ENCODE data around the gene CD28. TPM values are rescaled to one million over a fixed set of nuclear protein-coding genes. Genes with fewer than 3 reads are reported as not detected.

CD28 gene
- total RNA-seq, 1 experiment from 2014 or later, result 0.52 TPM

DNA sequence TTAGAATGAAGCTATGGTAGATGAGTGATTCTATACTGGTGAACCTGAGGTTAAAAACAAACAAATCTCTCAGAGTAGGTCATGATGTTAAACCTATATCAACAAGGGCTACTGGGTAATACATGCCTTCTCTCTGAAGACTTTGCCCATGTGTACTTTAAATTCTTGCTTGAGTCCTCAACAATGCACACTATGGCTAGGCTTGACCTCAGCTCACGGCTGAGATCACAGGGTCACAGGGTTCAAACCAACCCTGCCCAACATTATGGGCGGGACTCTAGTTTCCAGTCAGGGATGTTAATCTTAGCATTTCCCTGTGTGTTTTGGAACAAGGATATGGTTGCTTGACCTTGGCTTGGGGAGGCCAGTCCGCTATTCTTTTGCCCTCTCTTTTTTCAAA, 7.7 kb downstream of the CD28 start:
- DNase-seq (ENCODE audit: low read depth), result no peak

DNA sequence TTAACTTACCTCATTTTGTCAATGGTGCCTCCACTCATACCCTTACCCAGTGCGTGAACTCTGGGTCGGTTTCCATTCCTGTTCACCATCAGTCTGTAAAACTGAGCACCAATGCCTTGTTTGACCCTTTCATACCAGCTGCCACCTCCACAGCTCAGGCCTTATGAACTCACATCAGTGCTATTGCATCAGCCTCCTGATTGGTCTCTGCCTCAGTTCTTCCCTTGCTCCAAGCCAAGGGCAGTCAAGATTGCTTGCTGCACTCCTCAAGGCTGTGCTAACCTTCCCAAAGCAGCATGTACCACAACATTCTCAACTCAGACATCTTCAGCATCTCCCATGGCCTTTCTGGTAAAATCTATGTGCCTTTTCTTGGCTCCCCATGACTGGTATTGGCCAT, 9.3 kb downstream of the CD28 start:
- DNase-seq (ENCODE audit: low read depth), result no peak

DNA sequence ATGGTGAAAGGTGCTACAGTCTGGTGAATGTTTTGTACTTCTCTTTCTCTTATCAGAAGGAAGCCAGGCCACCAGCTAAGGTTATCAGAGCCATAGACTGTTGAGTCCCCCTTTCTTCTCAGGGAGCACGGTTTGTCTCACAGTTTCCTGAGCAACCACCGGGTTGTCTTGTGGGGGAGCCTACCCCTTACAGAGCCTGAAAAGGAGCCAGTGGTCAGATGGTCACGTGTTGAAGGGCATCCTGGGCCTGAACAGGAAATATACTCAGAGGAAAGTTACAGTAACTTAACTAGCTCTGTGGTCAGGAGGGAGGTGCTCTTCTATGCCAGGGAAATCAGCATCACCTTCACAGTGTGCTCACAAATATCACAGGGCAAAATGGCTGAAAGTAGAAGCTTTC, 11.6 kb downstream of the CD28 start:
- DNase-seq (ENCODE audit: low read depth), result no peak

DNA sequence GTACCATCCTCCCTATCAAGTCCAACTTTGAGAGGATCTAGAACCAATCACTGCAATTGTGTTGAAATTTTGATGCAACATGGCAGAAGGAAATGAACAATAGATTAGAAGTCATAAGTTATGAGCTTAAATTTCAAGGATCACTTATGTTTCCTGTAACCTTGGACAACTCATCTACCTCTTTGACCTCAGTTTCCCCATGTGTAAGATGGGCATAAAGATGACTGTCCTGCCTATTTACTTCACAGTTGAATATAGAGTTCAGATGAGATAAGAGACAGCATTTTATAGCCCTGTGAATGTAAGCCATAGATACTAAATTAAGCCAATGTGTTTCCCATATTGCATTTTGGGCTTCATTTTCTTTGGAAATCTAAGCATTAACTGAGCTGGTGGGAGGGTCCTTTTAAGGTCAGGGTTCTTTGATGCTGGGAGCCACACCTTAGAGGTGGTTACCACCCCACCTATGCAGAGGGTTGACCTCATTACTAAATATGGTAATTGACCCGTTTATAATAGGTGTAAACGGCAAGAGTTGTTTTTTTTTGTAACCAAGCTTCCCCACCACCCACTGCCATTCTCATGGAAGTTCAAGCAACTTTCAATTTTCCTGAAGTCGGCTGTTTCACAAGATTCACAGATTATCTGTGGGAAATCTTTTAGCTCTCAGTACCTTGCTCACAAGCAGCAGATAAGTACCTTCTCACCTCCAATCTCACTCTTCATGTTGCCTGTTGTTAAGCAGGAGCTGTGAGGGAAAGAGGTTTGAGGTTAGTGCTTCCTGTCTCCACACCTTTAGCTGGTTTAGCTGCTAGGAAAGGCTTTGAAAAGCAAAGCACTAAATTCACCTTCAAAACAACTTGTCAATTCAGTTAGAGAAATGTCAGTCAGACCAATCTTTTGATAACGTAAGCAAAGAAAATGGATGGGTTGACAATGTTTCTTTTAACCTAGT, 13.3 kb downstream of the CD28 start:
- DNase-seq (ENCODE audit: low read depth), result no peak

DNA sequence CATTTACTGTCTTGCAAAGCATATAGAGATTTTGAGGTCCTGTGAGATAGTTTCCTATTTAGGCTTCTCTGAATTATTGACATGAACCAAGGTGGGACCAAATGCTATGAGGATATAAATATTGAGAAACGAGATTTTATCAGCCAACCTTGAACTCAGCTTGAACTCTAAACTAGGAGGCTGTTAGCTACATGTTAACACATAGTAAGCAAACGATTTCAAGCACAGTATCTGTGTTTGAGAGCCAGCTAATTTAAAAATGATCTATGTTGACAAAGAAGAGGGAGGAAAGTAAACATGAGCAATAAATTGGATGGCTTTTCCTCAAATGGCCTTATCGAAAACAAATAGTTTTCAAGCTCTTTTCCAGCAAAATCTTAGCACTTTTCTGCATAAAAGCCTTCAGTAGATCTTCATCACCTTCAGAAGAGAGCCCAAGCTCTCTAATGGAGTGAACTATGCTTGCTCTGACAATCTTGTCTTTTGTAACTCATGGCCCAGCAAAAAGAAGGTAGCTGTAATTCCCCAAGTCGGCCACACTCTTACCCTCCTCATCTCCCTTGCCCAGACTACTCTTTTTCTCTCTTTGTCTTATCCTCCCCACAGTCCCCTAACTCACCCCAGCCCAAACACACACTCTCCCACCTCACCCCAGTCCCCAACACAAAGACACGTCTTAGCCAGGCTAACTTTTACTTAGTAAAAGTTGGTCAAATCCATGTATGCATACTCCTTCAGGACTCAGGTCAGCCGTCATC, 14.7 kb downstream of the CD28 start:
- no peak for DNase-seq (ENCODE audit: low read depth)

DNA sequence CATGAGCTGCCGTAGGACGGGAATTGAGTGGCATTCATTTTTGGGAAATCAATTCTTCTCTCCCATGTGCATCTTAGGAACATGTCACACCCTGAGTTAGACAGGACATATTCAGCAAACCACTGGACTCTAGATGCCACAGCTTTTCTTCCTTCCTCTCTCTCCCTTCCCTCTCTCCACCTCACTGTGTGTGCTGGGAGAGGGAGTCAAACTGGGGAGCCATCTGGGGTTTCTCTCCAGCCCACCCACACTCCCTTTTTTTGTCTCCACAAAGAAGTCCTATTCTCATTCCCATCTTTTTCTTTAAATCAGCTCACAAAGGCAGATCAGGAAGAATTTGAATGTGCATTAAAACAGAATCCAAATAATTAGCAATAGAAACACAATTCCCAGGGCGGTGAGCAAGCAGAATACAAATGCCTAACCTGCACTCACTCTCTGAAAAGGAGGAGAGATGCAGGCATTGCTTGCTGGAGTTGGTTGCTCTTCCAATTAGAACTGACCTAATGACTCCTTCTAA, 15.4 kb downstream of the CD28 start:
- DNase-seq (ENCODE audit: low read depth), result no peak

- peak; percentile 86 for DNase-seq (ENCODE audit: low read depth)
Observed at GRCh38 chr2:203722411-203722810, 16.0 kb downstream of the CD28 start.

DNA sequence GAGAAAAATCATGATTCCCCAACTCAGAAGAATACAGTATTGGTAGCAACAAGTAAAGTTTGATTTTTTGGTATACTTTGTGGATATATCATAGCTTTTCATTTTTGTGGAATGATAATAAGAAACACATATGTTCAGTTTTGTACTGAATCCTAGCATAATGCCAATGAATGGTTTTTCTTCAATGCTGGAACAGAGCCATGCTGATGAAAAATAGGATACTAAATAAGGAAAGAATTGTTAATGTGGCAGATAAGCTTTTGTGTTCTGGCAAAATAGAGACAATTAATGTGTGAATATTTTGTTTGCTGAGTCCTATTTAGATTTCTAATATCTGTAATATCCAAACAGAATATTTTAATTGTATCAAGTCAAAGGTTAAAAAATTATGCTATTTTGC, 21.9 kb downstream of the CD28 start:
- no peak for DNase-seq (ENCODE audit: low read depth)

DNA sequence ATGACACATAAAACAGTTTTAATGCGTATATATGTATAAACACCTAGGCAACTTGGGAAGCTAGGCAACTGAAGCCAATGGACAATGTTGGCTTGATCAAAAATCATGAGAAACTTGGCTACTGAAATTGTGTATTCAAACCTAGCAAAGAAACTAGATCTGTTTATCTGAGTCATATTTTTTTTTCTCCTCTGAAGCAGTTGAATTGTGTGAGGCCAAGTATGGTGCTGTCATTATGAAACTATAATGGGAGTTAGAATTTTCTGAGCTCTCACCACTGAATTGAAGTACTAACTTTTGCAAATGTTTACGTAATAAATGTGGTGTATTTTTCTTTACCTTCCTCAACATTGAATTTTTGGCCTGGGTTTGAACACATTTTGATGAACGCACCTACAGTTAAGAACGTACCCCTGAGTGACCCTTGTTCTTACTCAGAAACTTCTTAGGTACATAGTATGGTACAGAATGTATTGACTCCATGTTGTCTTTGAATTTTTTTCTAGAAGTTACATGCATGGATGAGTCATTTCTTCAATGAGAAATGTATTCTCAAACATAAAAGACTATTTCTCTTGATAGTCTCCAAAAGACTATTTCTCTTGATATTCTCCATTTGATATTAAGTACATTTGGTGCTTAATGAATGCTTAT, 23.8 kb downstream of the CD28 start:
- peak; percentile 71 for DNase-seq (ENCODE audit: low read depth)

GRCh38 chr2:203730883-203731282, 24.4 kb downstream of the CD28 start:
- no peak for DNase-seq (ENCODE audit: low read depth)

DNA sequence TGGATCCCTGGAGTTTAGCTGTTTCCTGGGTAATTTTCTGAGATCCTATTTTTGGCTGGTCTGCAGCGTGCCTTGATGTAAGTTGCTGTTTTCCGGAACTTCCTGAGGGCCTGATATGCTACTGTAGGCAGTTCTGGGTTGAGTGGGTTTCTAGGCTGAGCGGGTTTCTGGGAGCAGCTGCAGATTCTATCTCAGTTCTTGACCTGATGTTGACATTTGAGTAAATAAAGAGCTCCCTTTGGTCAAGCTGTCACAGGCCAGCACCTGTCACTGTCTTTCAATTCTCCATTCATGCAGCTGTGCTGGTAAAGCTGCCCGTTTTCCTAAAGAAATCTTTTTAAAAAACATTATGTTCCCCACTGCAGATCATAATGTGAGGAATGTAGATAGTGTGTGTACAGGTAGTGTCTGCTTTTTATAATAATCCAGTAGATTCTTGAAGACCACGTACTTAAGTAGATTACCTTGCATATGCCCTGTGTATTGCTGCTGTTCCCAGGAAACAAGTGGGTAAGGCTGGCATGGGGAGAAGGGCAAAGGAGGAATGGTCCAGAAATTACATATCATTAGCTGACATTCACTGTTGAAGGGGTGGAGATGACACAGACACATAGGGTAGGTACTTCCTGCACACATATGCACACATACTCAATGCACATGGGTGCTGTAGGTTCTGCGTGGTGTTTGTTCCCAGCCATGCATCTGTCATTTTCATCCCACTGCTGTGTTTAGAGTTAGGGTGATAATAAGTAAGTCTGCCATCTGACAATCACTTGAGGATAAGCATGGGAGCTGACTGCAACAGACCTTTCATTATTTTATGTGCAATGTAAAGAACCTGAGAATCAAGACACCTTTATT, 25.9 kb downstream of the CD28 start:
- peak; percentile 99 for DNase-seq (ENCODE audit: low read depth)

GRCh38 chr2:203732953-203733510, 26.6 kb downstream of the CD28 start:
- DNase-seq (ENCODE audit: low read depth), result peak; percentile 97

DNA sequence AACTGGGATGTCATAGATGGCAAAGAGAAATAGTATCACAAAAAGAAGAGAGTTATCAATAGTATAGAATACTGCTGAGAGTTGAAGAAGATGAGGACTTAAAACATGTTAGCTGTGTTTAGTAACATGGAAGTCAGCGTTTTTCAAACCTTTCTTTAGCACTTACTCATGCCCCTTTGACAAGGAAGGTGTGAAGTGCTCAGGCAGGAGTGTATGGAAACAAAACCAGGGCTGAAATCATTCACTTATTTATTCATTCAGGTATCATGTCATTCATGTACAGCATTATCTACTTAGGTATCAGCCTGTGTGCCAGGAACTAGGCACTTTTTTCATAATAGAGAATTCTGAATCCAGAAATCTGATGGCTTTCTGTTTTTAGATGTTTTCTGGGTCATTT, 27.2 kb downstream of the CD28 start:
- no peak for DNase-seq (ENCODE audit: low read depth)

DNA sequence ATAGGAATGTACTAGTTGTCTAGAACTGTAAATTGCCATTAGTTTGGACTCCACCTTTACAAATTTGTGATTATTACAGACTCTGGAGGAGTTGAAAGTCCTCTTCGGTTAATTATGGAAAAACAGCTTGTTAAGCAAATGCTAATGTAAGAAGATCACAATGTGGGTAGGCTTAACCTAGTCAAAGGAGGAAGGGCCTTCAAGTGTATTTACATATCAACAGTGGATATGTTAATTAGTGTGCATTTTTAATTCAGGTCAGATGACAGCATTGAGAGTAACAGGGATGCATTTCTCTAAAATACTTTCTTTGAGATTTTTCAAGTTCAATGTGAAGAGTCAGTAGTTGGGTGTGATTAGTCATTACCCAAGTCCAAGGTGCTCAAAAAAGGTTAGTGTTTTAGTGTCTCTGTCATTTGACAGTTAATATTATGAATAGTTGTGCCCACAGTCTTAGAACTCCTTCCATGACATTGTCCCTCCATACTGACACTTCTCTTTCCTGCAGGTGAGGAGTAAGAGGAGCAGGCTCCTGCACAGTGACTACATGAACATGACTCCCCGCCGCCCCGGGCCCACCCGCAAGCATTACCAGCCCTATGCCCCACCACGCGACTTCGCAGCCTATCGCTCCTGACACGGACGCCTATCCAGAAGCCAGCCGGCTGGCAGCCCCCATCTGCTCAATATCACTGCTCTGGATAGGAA, 28.0 kb downstream of the CD28 start:
- DNase-seq (ENCODE audit: low read depth), result no peak

DNA sequence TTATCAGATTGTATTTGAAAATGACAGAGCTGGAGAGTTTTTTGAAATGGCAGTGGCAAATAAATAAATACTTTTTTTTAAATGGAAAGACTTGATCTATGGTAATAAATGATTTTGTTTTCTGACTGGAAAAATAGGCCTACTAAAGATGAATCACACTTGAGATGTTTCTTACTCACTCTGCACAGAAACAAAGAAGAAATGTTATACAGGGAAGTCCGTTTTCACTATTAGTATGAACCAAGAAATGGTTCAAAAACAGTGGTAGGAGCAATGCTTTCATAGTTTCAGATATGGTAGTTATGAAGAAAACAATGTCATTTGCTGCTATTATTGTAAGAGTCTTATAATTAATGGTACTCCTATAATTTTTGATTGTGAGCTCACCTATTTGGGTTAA, 30.9 kb downstream of the CD28 start:
- peak; percentile 55 for DNase-seq (ENCODE audit: low read depth)

DNA sequence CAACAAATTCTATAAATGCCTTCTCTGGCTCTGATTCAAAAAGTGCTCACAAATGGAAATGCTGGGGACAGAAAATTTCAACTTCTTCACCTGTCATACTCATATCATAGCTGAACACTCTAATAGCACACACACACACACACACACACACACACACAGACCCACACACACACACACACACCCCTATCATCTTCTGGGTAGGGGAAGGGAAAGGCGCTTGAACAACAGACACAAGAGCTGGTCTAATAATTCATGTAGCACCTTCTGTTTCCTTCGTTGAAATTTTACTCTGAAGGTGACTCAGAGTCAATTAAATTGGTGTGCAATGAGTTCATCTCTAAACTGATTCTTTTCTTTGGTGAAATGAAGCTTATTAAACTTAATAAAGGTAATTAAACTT, 32.9 kb downstream of the CD28 start:
- DNase-seq (ENCODE audit: low read depth), result no peak

DNA sequence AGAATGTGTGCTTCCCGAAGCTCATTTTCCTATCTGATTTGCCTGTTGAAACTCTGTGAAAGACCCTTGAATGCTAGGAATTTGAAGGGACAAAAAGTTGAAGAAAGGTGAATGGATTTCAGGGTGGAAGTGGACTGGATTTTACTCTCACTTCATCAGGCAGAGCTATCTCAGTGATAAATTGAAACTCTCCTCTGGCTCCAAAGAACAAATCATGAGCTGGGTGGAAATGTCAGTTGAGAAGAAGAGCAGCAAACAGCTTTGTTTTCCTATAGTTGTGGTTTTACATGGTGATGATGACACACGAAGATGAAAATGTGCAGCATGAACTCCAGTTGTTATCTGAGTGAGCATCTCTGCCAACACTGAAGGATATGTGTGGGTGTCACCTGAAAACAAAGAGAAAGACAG, 34.4 kb downstream of the CD28 start:
- DNase-seq (ENCODE audit: low read depth), result peak; percentile 96

DNA sequence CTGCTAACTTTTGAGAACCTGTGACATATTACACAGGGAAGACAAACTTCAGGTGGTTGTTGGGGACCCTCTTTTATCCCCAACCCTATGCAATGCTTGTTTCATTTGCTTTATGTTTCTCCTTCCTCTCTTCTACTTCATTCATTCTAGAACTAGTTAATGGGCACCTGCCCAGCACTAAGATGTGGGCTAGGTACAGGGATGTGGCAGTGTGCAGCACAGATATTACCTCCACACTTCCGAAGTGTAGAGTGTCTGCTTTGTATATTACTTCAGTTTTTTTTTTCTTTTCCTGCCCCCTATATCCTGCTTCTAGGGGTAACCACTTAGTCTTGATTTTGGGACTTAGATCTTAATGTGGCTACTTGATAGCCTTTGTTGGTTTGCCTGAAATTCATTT, 35.1 kb downstream of the CD28 start:
- no peak for DNase-seq (ENCODE audit: low read depth)

GRCh38 chr2:203743441-203743981, 37.1 kb downstream of the CD28 start:
- DNase-seq (ENCODE audit: low read depth), result peak; percentile 100

GRCh38 chr2:203744091-203744490, 37.7 kb downstream of the CD28 start:
- DNase-seq (ENCODE audit: low read depth), result peak; percentile 60
